Stromal cell of bone marrow (primary cell): ENCODE data around the gene TFEB.

Source experiments
- DNase-seq: peaks from one replicate; pipeline ENCODE4 v3.0.0-alpha.2; 2012; ENCODE audit warnings: low read depth

Gene TFEB

GRCh38 chr6:41674231-41675000, 61.0 kb downstream of the TFEB start:
- DNase-seq: no peak

- no peak for DNase-seq
Observed at GRCh38 chr6:41673704-41674000, 61.8 kb downstream of the TFEB start.

GRCh38 chr6:41672816-41673703, 62.3 kb downstream of the TFEB start:
- DNase-seq: no peak

- no peak for DNase-seq
Observed at GRCh38 chr6:41672016-41672415, 63.4 kb downstream of the TFEB start.

- DNase-seq: no peak
Observed at GRCh38 chr6:41671376-41671775, 64.0 kb downstream of the TFEB start.

GRCh38 chr6:41670703-41671360, 64.6 kb downstream of the TFEB start:
- DNase-seq: no peak

- no peak for DNase-seq
Observed at GRCh38 chr6:41668968-41669367, 66.4 kb downstream of the TFEB start.

- DNase-seq: no peak
Observed at GRCh38 chr6:41667195-41667594, 68.2 kb downstream of the TFEB start.

GRCh38 chr6:41664271-41664670, 71.1 kb downstream of the TFEB start:
- DNase-seq: no peak

- no peak for DNase-seq
Observed at GRCh38 chr6:41663568-41663967, 71.8 kb downstream of the TFEB start.

- DNase-seq: no peak
Observed at GRCh38 chr6:41659935-41660334, 75.5 kb downstream of the TFEB start.

GRCh38 chr6:41658636-41659035, 76.8 kb downstream of the TFEB start:
- no peak for DNase-seq

GRCh38 chr6:41657131-41658094, 78.0 kb downstream of the TFEB start:
- DNase-seq: no peak

- no peak for DNase-seq
Observed at GRCh38 chr6:41656002-41656691, 79.3 kb downstream of the TFEB start.

GRCh38 chr6:41655646-41656001, 79.8 kb downstream of the TFEB start:
- no peak for DNase-seq

GRCh38 chr6:41655176-41655575, 80.2 kb downstream of the TFEB start:
- DNase-seq: no peak

GRCh38 chr6:41654698-41655151, 80.7 kb downstream of the TFEB start:
- DNase-seq: no peak

GRCh38 chr6:41654151-41654697, 81.2 kb downstream of the TFEB start:
- DNase-seq: no peak

- DNase-seq: no peak
Observed at GRCh38 chr6:41653691-41654090, 81.7 kb downstream of the TFEB start.

- no peak for DNase-seq
Observed at GRCh38 chr6:41652866-41653652, 82.3 kb downstream of the TFEB start.
